ENCODE measurements around the gene DCDC2C.

The DCDC2C gene

DNA sequence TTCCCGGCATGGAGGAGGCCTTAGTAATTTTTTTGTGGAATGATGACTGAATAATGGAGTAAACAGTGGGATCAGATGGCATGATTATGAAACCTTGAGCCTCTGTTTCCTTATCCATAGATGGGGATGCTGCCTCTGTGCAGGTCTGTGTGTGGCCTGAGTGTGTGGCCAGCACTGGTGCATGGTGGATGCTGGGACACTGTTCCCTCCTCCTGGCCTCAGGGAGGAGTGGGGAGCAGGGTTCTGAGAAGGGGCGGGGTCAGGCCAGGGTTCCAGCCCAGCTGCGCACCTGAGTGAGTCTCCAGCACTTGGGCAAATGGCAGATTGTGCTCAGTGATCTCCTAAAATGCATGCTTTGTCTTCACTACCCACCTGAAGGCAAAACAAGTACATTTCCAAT, 66.4 kb downstream of the DCDC2C start:
- in situ Hi-C loops (cut with HindIII; ENCODE audit: low sequenced_read_pairs) = no loop called here

DNA sequence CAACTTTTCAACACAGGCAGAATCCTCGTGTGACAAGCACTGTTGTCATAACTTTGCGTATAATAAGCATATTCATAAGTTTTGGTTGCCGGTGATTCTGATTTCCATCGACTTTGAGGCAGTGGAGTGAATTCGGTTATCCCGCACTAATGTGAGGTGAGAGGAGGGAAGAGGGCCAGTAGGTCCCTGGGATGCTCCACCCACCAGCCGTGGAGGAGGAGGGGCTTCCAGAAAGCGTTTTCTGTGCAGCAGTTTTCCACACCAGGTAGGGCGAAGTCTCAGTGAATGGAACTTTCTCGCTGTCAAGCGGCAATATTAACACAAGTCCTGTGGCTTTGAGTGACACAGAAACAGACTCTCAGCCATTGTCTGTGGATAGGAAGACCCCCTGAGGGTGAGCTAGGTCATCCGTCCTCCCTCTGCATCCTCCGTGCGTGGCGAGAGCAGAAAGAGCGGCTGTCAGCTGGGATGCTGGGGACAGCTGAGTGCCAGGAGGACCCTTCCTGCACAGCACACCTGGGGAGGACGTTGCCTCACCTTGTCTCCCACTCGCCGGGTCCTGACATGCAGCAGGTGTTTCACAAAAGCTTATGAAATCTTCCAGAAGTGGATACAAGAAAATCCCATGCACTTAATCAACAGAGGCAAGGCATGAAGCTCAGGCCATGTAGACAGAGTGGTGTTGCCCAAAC, 67.5 kb downstream of the DCDC2C start:
- in situ Hi-C loops (cut with HindIII; ENCODE audit: low sequenced_read_pairs) = no loop called here

- in situ Hi-C loops (cut with HindIII; ENCODE audit: low sequenced_read_pairs) = no loop called here
Observed at GRCh38 chr2:3771576-3771975, 68.2 kb downstream of the DCDC2C start.

GRCh38 chr2:3774336-3774735, 71.0 kb downstream of the DCDC2C start:
- in situ Hi-C loops (cut with HindIII; ENCODE audit: low sequenced_read_pairs) = no loop called here

GRCh38 chr2:3776311-3776710, 72.9 kb downstream of the DCDC2C start:
- in situ Hi-C loops (cut with HindIII; ENCODE audit: low sequenced_read_pairs) = no loop called here

DNA sequence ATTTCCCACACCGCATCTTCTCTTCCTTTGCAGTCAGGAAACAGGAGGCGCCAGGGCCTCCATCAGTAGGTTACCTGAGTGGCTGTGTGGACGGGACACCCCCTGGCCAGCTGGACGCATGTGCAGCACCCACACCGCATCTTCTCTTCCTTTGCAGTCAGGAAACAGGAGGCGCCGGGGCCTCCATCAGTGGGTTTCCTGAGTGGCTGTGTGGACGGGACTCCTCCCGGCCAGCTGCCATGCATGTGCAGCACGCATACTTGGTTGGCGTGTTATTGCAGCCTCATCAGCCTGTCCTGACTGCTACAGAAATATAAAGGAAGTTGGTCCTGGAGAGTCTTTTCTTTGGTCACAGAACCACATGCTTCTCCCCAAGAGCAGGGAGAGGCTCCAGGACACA, 74.6 kb downstream of the DCDC2C start:
- in situ Hi-C loops (cut with HindIII; ENCODE audit: low sequenced_read_pairs) = no loop called here

DNA sequence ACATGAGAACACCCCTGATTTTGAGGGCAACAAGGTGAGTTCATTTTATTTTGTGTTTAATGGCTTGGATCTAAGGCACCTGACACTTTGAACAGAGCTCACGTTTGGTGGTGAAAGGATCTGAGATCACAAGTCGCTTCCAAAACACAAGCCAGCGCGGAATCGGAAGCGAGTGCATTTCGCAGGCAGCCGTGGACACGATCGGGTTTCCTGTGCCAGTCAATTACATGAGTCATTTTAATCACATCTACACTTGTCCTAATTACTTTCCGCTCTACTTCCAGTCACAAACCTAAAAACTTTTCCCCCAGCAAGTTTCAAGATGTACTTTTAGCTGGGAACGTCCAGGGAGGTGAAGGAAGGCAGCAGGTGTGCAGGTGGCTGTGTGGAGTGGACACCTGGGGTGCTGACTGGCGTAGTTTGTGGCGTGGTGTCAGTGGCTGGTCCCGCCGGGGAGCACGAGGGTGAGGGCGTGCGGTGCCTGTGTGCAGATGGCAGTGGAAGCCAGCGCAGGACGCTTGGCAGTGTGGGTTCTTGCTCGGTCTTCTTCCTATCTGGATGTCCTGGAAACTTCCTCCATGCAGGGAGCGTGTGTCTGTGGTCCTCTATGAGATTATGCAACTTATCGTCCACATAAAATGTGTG, 75.6 kb downstream of the DCDC2C start:
- in situ Hi-C loops (cut with HindIII; ENCODE audit: low sequenced_read_pairs) = no loop called here

- in situ Hi-C loops (cut with HindIII; ENCODE audit: low sequenced_read_pairs) = no loop called here
Observed at GRCh38 chr2:3779496-3780049, 76.2 kb downstream of the DCDC2C start.

DNA sequence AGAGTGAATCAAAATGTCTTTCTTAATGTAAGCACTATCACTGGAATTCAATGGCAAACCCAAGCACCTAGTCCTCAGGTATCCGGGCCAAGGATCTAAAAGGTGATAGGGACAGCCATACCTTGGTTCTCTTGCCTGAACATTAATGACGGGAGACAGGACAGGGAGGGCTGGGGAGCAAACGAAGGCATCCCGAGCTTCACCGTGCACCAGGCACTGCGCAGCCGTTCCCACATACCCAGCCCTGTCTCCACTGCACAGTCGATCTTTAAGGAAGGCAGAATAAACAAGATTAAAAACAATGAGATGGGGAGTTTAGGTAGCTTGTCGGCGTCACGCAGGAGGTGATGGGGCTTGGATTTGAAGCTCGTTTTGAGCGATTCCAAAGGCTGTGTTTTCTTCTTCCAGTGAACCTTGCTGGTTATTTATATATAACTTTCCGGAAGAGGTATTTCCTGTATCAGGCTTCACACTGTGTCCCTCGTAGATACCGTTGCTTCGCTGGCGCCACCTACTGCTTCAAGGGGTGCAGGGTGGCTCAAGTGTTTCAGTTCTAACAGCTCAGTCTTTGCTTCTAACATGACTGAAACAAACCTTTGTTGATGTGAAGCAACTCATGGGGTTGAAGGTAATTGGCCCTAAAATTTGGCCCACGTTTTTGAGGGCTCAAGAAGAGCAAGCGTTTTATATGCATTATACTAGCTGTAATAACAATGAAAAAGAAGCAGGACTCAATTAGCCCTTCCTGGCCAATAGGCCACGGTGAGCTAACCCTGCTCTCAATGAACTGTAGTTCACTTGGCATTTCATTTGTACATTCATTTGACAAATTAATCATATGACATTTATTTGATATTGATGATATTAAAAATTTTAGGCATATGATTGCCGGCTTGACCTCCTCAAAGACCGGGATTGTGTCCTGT, 77.4 kb downstream of the DCDC2C start:
- in situ Hi-C loops (cut with HindIII; ENCODE audit: low sequenced_read_pairs) = no loop called here

- in situ Hi-C loops (cut with HindIII; ENCODE audit: low sequenced_read_pairs) = no loop called here
Observed at GRCh38 chr2:3784731-3785130, 81.4 kb downstream of the DCDC2C start.

DNA sequence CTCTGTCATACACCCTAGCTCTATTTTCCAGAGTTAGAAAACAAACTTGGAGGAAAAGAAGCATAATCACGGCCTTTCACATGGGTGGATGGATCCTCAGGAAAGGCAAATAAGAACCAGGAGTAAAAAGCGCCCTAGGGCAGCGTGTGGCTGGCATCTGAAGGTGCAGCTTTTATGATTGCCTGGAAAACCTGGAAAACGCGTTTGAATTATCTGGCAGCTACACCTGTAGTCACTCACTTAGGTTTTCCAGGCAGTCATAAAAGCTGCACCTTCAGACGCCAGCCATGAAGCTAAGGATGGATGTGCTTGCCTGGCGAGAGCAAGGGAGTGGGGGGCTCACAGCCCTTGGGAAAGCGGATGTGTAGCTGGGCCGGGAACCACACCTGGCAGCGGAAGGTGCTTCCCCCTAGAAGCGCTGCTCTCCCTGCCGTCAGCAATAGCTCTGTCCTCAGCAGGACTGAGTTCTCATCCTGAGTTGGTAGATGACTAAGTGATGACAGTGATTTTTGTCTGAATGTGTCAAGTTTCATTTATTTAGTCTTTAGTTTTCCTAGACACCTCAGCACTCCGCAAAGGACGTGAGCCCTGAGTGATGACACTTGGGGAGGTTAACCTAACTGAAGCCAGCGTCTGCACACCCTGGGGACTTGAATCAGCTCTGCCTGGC, 82.0 kb downstream of the DCDC2C start:
- in situ Hi-C loops (cut with HindIII; ENCODE audit: low sequenced_read_pairs) = no loop called here

DNA sequence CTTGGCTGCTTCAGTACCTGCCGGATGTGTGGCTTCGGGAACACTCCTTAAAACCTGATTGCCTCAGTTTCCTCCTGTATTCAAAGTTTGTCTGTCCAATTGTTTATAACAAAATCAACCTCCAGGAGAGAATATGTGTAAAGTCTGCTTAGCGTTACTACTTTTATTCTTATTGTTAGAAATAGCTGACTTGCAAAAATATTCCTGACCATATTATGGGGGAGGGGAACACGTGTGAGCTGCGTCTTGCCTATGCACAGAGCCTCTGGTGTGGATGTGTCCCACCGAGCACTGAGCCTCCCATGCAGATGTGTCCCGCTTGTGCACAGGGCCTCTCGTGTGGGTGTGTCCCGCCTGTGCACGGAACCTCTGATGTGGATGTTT, 82.5 kb downstream of the DCDC2C start:
- in situ Hi-C loops (cut with HindIII; ENCODE audit: low sequenced_read_pairs) = no loop called here

DNA sequence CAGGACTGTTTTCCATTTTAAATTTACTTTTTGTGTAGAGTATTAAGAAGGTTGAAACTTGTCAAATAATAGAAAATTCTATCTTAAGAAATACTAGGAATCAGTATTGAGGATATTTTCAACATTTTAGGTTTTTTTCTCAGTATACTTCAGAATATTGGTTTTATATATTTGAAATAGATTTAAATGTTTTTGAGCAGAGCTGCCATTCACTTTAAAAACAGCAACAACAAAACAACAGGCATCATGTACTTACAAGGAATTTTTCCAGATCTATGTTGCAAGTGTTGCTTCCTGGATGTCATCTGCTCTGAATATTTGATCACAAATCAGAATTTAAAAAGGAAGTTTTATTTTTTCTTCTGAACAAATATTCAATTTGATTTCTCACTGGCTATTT, 84.4 kb downstream of the DCDC2C start:
- in situ Hi-C loops (cut with HindIII; ENCODE audit: low sequenced_read_pairs) = no loop called here

DNA sequence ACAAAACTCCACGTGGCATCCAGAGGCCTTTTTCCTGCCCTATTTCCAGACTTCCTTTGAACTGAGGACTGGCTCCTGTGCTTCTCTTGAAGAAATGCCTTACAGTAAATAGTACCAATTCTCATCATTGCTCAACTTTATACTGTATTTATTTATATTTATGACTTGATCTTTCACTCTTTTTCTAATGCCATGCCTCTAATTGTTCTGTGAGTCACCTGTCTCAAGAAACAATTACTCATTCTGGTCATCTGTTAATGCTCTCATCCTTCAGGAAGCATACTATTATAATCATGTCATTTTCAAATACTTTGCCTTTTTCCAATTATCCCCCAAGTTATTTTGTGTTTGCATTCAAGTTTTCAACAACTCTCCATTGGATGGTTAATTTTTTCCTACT, 85.9 kb downstream of the DCDC2C start:
- in situ Hi-C loops (cut with HindIII; ENCODE audit: low sequenced_read_pairs) = no loop called here

- in situ Hi-C loops (cut with HindIII; ENCODE audit: low sequenced_read_pairs) = no loop called here
Observed at GRCh38 chr2:3793249-3793648, 89.9 kb downstream of the DCDC2C start.

DNA sequence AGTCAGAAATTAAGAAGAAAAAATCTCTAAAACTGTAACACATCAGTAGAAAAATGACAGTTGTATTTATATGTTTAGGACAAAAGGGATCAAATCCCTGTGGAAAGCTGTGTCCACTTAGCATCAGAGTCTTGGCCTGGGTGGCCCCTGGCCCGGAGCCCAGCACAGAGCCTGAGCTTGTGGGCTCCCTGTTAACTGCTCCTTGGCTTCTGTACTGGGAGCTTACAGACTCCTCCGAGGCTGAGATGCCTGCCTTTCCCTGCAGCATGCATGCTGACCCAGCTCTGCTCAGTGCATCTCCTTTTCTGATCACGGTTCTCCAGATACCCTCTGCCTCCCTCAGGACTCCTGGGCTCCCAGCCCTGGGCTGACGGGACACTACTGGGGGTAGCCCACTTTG, 98.1 kb downstream of the DCDC2C start:
- in situ Hi-C loops (cut with HindIII; ENCODE audit: low sequenced_read_pairs) = no loop called here

DNA sequence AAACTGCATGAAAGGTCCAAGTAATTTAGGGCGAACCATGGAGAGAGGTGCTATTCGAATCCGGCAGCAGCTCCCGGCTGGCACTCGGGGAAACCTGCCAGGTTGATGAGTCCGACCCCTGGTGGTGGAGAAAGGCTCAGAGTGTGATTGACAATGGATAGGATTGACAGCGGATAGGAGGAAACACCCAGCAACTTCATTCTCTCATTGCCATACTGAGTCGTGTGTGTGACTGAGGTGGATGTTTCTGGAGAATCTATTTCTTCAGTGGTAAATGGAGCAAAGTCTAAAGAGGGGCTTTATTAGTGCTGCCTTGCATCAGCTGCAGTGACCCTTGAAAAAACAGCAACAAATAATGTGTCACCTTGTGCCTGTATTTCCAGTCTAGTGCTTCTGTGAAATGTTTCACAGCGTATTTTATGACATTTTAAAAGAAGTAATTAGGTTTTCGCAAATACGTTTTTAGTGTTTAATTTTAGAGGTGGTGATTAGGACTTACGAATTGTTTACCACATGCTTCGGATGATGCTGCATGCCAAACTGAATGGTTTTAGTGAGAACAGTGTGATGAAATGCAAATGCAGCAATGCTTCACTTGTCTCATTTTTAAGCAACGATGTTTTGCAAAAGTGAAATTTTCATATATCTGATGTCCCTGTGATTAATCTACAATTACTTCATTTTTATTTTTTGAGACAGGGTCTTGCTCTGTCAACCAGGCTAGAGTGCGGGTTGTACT, 102.0 kb downstream of the DCDC2C start:
- in situ Hi-C loops (cut with HindIII; ENCODE audit: low sequenced_read_pairs) = no loop called here

DNA sequence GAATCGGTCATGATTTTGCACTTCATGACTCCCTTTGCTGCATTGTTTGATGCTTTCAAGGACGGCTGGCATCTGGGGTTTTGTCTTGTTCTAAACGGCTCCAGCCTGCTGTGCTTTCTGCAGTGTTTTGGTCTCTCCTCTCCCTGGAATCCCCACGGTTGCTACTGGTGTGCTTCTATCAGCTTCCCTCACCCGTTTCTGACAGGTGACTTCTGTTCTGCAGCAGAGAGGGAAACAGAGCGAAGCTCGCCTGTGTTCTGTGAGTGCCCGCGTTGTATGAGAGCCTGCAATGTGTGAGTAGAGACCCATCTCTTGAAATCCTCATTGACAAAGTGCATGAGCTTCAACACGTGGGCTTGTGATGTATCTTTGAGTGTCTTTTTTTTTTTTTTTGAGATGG, 102.8 kb downstream of the DCDC2C start:
- in situ Hi-C loops (cut with HindIII; ENCODE audit: low sequenced_read_pairs) = no loop called here

- in situ Hi-C loops (cut with HindIII; ENCODE audit: low sequenced_read_pairs) = no loop called here
Observed at GRCh38 chr2:3806730-3807129, 103.4 kb downstream of the DCDC2C start.

GRCh38 chr2:3807853-3808252, 104.5 kb downstream of the DCDC2C start:
- in situ Hi-C loops (cut with HindIII; ENCODE audit: low sequenced_read_pairs) = no loop called here

All from DLD1 (cell line).